HepG2 (cell line): ENCODE measurements around the gene ALOX5AP. TPM values are rescaled to one million over a fixed set of nuclear protein-coding genes. Genes with fewer than 3 reads are reported as not detected.

Source experiments
- BCL6 ChIP-seq: IDR thresholded peaks from 2 replicates; pipeline ENCODE4 v1.6.1; 2016; ENCODE audit warnings: missing genetic modification reagents, missing compliant biosample characterization
- CBX5 ChIP-seq: sonication (generic); formaldehyde crosslinking; IDR thresholded peaks from 2 replicates; pipeline ENCODE4 v1.4.0; 2020; ENCODE audit warnings: missing genetic modification reagents, borderline replicate concordance
- E2F1 ChIP-seq: sonication (generic); formaldehyde crosslinking; IDR thresholded peaks from 2 replicates; pipeline ENCODE4 v1.5.0; 2020; ENCODE audit warnings: missing genetic modification reagents
- HDAC2 ChIP-seq: sonication (generic); formaldehyde crosslinking; IDR thresholded peaks from 2 replicates; pipeline ENCODE4 v1.4.0; 2020; ENCODE audit warnings: missing genetic modification reagents
- HINFP ChIP-seq: sonication (generic); formaldehyde crosslinking; IDR thresholded peaks from 2 replicates; pipeline ENCODE4 v1.4.0; 2020; ENCODE audit warnings: low read depth, mild to moderate bottlenecking, missing genetic modification reagents
- KAT2B ChIP-seq: fragments of 150-350 bp; IDR thresholded peaks from 2 replicates; pipeline ENCODE4 v1.6.1; 2014; ENCODE audit warnings: low read depth, low read length, borderline replicate concordance
- MNT ChIP-seq: fragments of 450-650 bp; IDR thresholded peaks from 2 replicates; pipeline ENCODE4 v1.6.1; 2016
- NR1H2 ChIP-seq: sonication (generic); formaldehyde crosslinking; IDR thresholded peaks from 2 replicates; pipeline ENCODE4 v1.8.1; 2022; ENCODE audit warnings: low read depth, missing genetic modification reagents, borderline replicate concordance
- PATZ1 ChIP-seq: sonication (generic); formaldehyde crosslinking; IDR thresholded peaks from 2 replicates; pipeline ENCODE4 v1.4.0; 2020; ENCODE audit warnings: missing genetic modification reagents
- SP140L ChIP-seq: sonication (generic); formaldehyde crosslinking; IDR thresholded peaks from 2 replicates; pipeline ENCODE4 v1.4.0; 2020; ENCODE audit warnings: missing genetic modification reagents, borderline replicate concordance
- ZBED4 ChIP-seq: sonication (generic); formaldehyde crosslinking; IDR thresholded peaks from 2 replicates; pipeline ENCODE4 v1.4.0; 2020; ENCODE audit warnings: missing genetic modification reagents, borderline replicate concordance
- ZNF337 ChIP-seq: sonication (generic); formaldehyde crosslinking; IDR thresholded peaks from 2 replicates; pipeline ENCODE4 v1.5.1; 2020; ENCODE audit warnings: missing genetic modification reagents, low read depth, mild to moderate bottlenecking, borderline replicate concordance
- ZNF569 ChIP-seq: sonication (generic); formaldehyde crosslinking; IDR thresholded peaks from 2 replicates; pipeline ENCODE4 v1.5.0; 2020; ENCODE audit warnings: mild to moderate bottlenecking, missing genetic modification reagents, moderate library complexity, borderline replicate concordance
- ZNF670 ChIP-seq: sonication (generic); formaldehyde crosslinking; IDR thresholded peaks from 2 replicates; pipeline ENCODE4 v1.8.0; 2022; ENCODE audit warnings: mild to moderate bottlenecking, missing genetic modification reagents, borderline replicate concordance
- ZNF891 ChIP-seq: sonication (generic); formaldehyde crosslinking; IDR thresholded peaks from 2 replicates; pipeline ENCODE4 v1.5.0; 2020; ENCODE audit warnings: mild to moderate bottlenecking, missing genetic modification reagents
- ZUFSP ChIP-seq: sonication (generic); formaldehyde crosslinking; IDR thresholded peaks from 2 replicates; pipeline ENCODE4 v1.9.0; 2021; ENCODE audit warnings: missing genetic modification reagents, mild to moderate bottlenecking, borderline replicate concordance
- polyA plus RNA-seq, 8 experiments: library from polyadenylated mRNA; depleted of rRNA in 3 of 8; stranded (reverse) in 7 of 8; unstranded in 1 of 8; fragments of >200 nt; fragmentation: Illumina TruSeq in 4 of 8; extraction: Trizol in 4 of 8; gene quantifications; 2 replicates each; pipeline versions ENCODE4 v1.2.1 to v1.2.3, GENCODE V29; 2011 to 2016; ENCODE audit warnings: low read depth in 4 of 8, missing spikeins in 1 of 8, mixed read lengths in 1 of 8; ENCODE audit not compliant: insufficient read depth in 1 of 8
- total RNA-seq, 5 experiments: library from RNA; depleted of rRNA; stranded (reverse); fragments of >200 nt; fragmentation: Illumina TruSeq; extraction: Trizol; gene quantifications; 2 replicates each; pipeline ENCODE4 v1.2.3, GENCODE V29; 2016; ENCODE audit warnings: low read depth in 1 of 5

The ALOX5AP gene
- total and polyA plus RNA-seq, 2 of the 13 experiments (the other 11 are each of a cell fraction or from before 2014, with no cell fraction given): 0.97 to 1.2 TPM

- TF ChIP-seq PATZ1 (peak; percentile 49; the same call in 1 of the 2 replicates), NR1H2 (CRISPR knock-in tag) (no peak), MNT (no peak), HINFP (CRISPR knock-in tag) (no peak), ZNF891 (CRISPR knock-in tag) (no peak), ZNF337 (CRISPR knock-in tag) (no peak), HDAC2 (CRISPR knock-in tag) (peak; percentile 68; the same call in 1 of the 2 replicates), KAT2B (no peak), BCL6 (CRISPR knock-in tag) (peak; percentile 70), E2F1 (CRISPR knock-in tag) (no peak), ZNF569 (CRISPR knock-in tag) (no peak), ZUFSP (CRISPR knock-in tag) (no peak), ZBED4 (CRISPR knock-in tag) (0 out of 2 replicates have a peak, but pooled peaks have one; percentile 8), CBX5 (CRISPR knock-in tag) (0 out of 2 replicates have a peak, but pooled peaks have one; percentile 26), ZNF670 (CRISPR knock-in tag) (no peak), SP140L (CRISPR knock-in tag) (no peak)
Measured at GRCh38 chr13:30805132-30805537, 69.8 kb downstream of the ALOX5AP start (continued).
